GM23338 (cell line): ENCODE results near the gene MXRA8. TPM values are rescaled to one million over a fixed set of nuclear protein-coding genes. Genes with fewer than 3 reads are reported as not detected.

ENCODE experiments used
- ATAC-seq: fragments of 200-7000 bp; cut with Tn5 transposase; 3 replicates; pipeline ENCODE4 v1.9.1; 2020
- DNase-seq: peaks from one replicate; pipeline ENCODE4 v3.0.0-alpha.2; 2015; ENCODE audit warnings: low spot score
- H2AFZ ChIP-seq: fragments of 200-600 bp; sonication (generic); 2 replicates; pipeline ENCODE4 v1.8.0; 2016; ENCODE audit warnings: antibody characterized with exemption, mild to moderate bottlenecking, moderate library complexity
- H3F3A ChIP-seq: fragments of 200-600 bp; sonication (generic); replicated peaks from 2 replicates; pipeline ENCODE4 v1.8.0; 2017; ENCODE audit warnings: antibody characterized with exemption, mixed run types, low read depth
- H3K27ac ChIP-seq: fragments of 200-600 bp; sonication (generic); 2 replicates; pipeline ENCODE4 v1.6.1; 2016; ENCODE audit warnings: low read depth
- H3K27me3 ChIP-seq: fragments of 200-600 bp; sonication (generic); 2 replicates; pipeline ENCODE4 v1.8.0; 2016; ENCODE audit warnings: mild to moderate bottlenecking, mixed run types, moderate library complexity; ENCODE audit not compliant: insufficient read depth
- H3K36me3 ChIP-seq: fragments of 200-600 bp; sonication (generic); 2 replicates; pipeline ENCODE4 v1.8.0; 2016; ENCODE audit warnings: mild to moderate bottlenecking; ENCODE audit not compliant: insufficient read depth
- H3K4me1 ChIP-seq: fragments of 200-600 bp; sonication (generic); 2 replicates; pipeline ENCODE4 v1.8.0; 2016; ENCODE audit warnings: mild to moderate bottlenecking, moderate library complexity; ENCODE audit not compliant: insufficient read depth
- H3K4me2 ChIP-seq: fragments of 200-600 bp; sonication (generic); 2 replicates; pipeline ENCODE4 v1.7.1; 2017; ENCODE audit warnings: mixed run types
- H3K4me3 ChIP-seq: fragments of 200-600 bp; sonication (generic); 2 replicates; pipeline ENCODE4 v1.6.1; 2016; ENCODE audit warnings: mixed run types
- H3K79me2 ChIP-seq: fragments of 200-600 bp; sonication (generic); replicated peaks from 2 replicates; pipeline ENCODE4 v1.8.0; 2017; ENCODE audit warnings: mild to moderate bottlenecking; ENCODE audit not compliant: insufficient read depth
- H3K9me2 ChIP-seq: fragments of 200-600 bp; sonication (generic); 2 replicates; pipeline ENCODE4 v1.8.0; 2017; ENCODE audit not compliant: insufficient read depth
- H4K20me1 ChIP-seq: fragments of 200-600 bp; sonication (generic); replicated peaks from 2 replicates; pipeline ENCODE4 v1.8.0; 2017; ENCODE audit warnings: mild to moderate bottlenecking; ENCODE audit not compliant: insufficient read depth
- H3K27ac Mint-ChIP-seq: 2 replicates; pipeline ENCODE4 v1.8.0; 2020; ENCODE audit warnings: inconsistent platforms, mild to moderate bottlenecking, moderate library complexity, mixed read lengths
- H3K27me3 Mint-ChIP-seq: 3 replicates; pipeline ENCODE4 v1.8.0; 2022; ENCODE audit warnings: low read depth, mild to moderate bottlenecking, moderate library complexity, mixed read lengths, inconsistent platforms; ENCODE audit not compliant: insufficient read depth, poor library complexity
- H3K36me3 Mint-ChIP-seq: 3 replicates; pipeline ENCODE4 v1.8.0; 2021; ENCODE audit warnings: low read depth, mild to moderate bottlenecking, inconsistent platforms, moderate library complexity, mixed read lengths
- H3K4me1 Mint-ChIP-seq: 3 replicates; pipeline ENCODE4 v1.8.0; 2020; ENCODE audit warnings: mild to moderate bottlenecking, inconsistent platforms, mixed read lengths
- H3K4me3 Mint-ChIP-seq: 3 replicates; pipeline ENCODE4 v1.8.0; 2021; ENCODE audit warnings: moderate library complexity, mild to moderate bottlenecking, inconsistent platforms, mixed read lengths
- H3K9me3 Mint-ChIP-seq: 3 replicates; pipeline ENCODE4 v1.8.0; 2020; ENCODE audit warnings: moderate library complexity, mild to moderate bottlenecking, inconsistent platforms, mixed read lengths
- CREB1 ChIP-seq: fragments of 250-450 bp; sonication (Bioruptor Pico); IDR thresholded peaks from 2 replicates; pipeline ENCODE4 v1.5.0; 2020; ENCODE audit warnings: low read depth, mild to moderate bottlenecking, moderate library complexity
- CTCF ChIP-seq, 2 experiments: fragments of 200-600 bp in 1 of 2; sonication (generic) in 1 of 2; conservative IDR thresholded peaks; 2 replicates each; pipeline versions ENCODE4 v1.5.1 to v1.6.1; 2016 to 2017; ENCODE audit warnings: antibody characterized with exemption in 2 of 2, low read depth in 2 of 2, mild to moderate bottlenecking in 2 of 2, moderate library complexity in 1 of 2
- EZH2 ChIP-seq: fragments of 200-600 bp; sonication (generic); IDR thresholded peaks from one replicate; pipeline ENCODE4 v1.8.0; 2017; ENCODE audit warnings: antibody characterized with exemption, mild to moderate bottlenecking, low read depth; ENCODE audit not compliant: unreplicated experiment
- EZH2phosphoT487 ChIP-seq: fragments of 200-600 bp; sonication (generic); IDR thresholded peaks from one replicate; pipeline ENCODE4 v1.8.1; 2018; ENCODE audit warnings: antibody characterized with exemption; ENCODE audit not compliant: unreplicated experiment
- JUNB ChIP-seq: IDR thresholded peaks from one replicate; pipeline ENCODE4 v1.6.1; 2016; ENCODE audit warnings: antibody characterized with exemption; ENCODE audit not compliant: unreplicated experiment
- NANOG ChIP-seq: IDR thresholded peaks from 2 replicates; pipeline ENCODE4 v1.6.1; 2016; ENCODE audit warnings: antibody characterized with exemption, borderline replicate concordance
- POLR2AphosphoS5 ChIP-seq: IDR thresholded peaks from 2 replicates; pipeline ENCODE4 v1.6.1; 2016; ENCODE audit warnings: antibody characterized with exemption, low read depth
- ZNF462 ChIP-seq: fragments of 250-450 bp; sonication (Bioruptor Pico); IDR thresholded peaks from 2 replicates; pipeline ENCODE4 v1.5.0; 2020; ENCODE audit warnings: mild to moderate bottlenecking, moderate library complexity
- polyA plus RNA-seq: library from polyadenylated mRNA; unstranded; fragments of >200 nt; fragmentation: Nextera tagmentation; extraction: Ambion mirVana; gene quantifications from 2 replicates; pipeline ENCODE4 v1.2.1, GENCODE V29; 2016
- total RNA-seq: library from RNA; depleted of rRNA; stranded (reverse); fragments of >200 nt; shearing (Covaris generic); gene quantifications from 2 replicates; pipeline ENCODE4 v1.2.3, GENCODE V29; 2014

MXRA8 gene
- total and polyA plus RNA-seq, 2 experiments from 2014 or later: 9.1 to 17.2 TPM

GRCh38 chr1:1394116-1394515, 35.8 kb upstream of the MXRA8 start (continued):
- TF ChIP-seq ZNF462 (CRISPR knock-in tag): no peak

GRCh38 chr1:1393428-1393827, 35.1 kb upstream of the MXRA8 start:
- no peak overlapping the region for H2AFZ ChIP-seq
- Mint-ChIP-seq H3K9me3 (no peaks in the 10 kb centered on the region), H3K36me3 (peaks cover 91% of the 10 kb centered on the region), H3K4me3 (no peak overlapping the region), H3K4me1 (peaks cover 3% of the 10 kb centered on the region; the same call in 2 of the 3 replicates), H3K27me3 (peaks cover 4% of the 10 kb centered on the region), H3K27ac (no peak overlapping the region)
- H3K4me3 ChIP-seq: no peak overlapping the region
- H4K20me1 ChIP-seq: peaks cover 36% of the 10 kb centered on the region
- peaks cover 47% of the 10 kb centered on the region for H3F3A ChIP-seq
- DNase-seq (no peak), ATAC-seq (no peak)
- no peaks in the 10 kb centered on the region for H3K9me2 ChIP-seq
- 0 out of 2 replicates have a peak, but pooled peaks cover 6% of the 10 kb centered on the region for H3K4me1 ChIP-seq
- H3K36me3 ChIP-seq: peaks cover 79% of the 10 kb centered on the region
- H3K27ac ChIP-seq: no peak overlapping the region
- peaks cover 57% of the 10 kb centered on the region for H3K79me2 ChIP-seq
- no peaks in the 10 kb centered on the region for H3K27me3 ChIP-seq
- H3K4me2 ChIP-seq: no peak overlapping the region
- TF ChIP-seq JUNB (no peak), ZNF462 (CRISPR knock-in tag) (no peak), EZH2 (no peak), CREB1 (CRISPR knock-in tag) (no peak), POLR2AphosphoS5 (no peak), CTCF (conservative IDR thresholded peaks at IDR 0.05; ENCODE audit: low read depth in 2 of 2) (no peak), NANOG (no peak), EZH2phosphoT487 (no peak)
